ENCODE results near the gene SMG9. TPM values are rescaled to one million over a fixed set of nuclear protein-coding genes. Genes with fewer than 3 reads are reported as not detected.

SMG9 gene
- total and polyA plus RNA-seq, 2 of the 13 experiments (the other 11 are each of a cell fraction or from before 2014, with no cell fraction given), result 16.1 to 18.7 TPM

DNA sequence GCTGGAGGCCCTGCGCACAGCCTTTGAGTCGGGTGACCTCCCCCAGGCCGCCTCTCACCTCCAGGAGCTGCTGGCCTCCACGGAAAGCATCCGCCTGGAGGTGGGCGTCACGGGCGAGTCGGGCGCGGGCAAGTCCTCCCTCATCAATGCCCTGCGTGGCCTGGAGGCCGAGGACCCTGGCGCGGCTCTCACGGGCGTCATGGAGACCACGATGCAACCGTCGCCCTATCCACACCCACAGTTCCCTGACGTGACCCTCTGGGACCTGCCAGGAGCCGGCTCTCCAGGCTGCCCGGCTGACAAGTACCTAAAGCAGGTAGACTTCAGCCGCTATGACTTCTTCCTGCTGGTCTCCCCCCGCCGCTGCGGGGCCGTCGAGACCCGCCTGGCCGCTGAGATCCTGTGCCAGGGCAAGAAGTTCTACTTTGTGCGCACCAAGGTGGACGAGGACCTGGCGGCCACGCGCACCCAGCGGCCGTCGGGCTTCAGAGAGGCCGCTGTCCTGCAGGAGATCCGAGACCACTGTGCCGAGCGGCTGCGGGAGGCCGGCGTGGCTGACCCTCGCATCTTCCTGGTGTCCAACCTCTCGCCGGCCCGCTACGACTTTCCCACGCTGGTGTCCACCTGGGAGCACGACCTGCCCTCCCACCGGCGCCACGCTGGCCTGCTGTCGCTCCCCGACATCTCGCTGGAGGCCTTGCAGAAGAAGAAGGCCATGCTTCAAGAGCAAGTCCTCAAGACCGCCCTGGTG lies 36.0 kb downstream of the SMG9 start (continued):
- TF ChIP-seq, protein P1, sequence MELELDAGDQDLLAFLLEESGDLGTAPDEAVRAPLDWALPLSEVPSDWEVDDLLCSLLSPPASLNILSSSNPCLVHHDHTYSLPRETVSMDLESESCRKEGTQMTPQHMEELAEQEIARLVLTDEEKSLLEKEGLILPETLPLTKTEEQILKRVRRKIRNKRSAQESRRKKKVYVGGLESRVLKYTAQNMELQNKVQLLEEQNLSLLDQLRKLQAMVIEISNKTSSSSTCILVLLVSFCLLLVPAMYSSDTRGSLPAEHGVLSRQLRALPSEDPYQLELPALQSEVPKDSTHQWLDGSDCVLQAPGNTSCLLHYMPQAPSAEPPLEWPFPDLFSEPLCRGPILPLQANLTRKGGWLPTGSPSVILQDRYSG (CRISPR knock-in tag; IDR thresholded peaks at IDR 0.05), result no peak
- no peak for TF ChIP-seq KDM5B (CRISPR knock-in tag; IDR thresholded peaks at IDR 0.05; ENCODE audit: borderline replicate concordance)
- TF ChIP-seq, protein P2, sequence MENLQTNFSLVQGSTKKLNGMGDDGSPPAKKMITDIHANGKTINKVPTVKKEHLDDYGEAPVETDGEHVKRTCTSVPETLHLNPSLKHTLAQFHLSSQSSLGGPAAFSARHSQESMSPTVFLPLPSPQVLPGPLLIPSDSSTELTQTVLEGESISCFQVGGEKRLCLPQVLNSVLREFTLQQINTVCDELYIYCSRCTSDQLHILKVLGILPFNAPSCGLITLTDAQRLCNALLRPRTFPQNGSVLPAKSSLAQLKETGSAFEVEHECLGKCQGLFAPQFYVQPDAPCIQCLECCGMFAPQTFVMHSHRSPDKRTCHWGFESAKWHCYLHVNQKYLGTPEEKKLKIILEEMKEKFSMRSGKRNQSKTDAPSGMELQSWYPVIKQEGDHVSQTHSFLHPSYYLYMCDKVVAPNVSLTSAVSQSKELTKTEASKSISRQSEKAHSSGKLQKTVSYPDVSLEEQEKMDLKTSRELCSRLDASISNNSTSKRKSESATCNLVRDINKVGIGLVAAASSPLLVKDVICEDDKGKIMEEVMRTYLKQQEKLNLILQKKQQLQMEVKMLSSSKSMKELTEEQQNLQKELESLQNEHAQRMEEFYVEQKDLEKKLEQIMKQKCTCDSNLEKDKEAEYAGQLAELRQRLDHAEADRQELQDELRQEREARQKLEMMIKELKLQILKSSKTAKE (CRISPR knock-in tag; IDR thresholded peaks at IDR 0.05; ENCODE audit: borderline replicate concordance), result no peak
- no peak for TF ChIP-seq KLF9 (CRISPR knock-in tag; IDR thresholded peaks at IDR 0.05; ENCODE audit: low read depth)
- TF ChIP-seq ZNF629 (CRISPR knock-in tag; conservative IDR thresholded peaks at IDR 0.05), result no peak
- TF ChIP-seq, protein P3, sequence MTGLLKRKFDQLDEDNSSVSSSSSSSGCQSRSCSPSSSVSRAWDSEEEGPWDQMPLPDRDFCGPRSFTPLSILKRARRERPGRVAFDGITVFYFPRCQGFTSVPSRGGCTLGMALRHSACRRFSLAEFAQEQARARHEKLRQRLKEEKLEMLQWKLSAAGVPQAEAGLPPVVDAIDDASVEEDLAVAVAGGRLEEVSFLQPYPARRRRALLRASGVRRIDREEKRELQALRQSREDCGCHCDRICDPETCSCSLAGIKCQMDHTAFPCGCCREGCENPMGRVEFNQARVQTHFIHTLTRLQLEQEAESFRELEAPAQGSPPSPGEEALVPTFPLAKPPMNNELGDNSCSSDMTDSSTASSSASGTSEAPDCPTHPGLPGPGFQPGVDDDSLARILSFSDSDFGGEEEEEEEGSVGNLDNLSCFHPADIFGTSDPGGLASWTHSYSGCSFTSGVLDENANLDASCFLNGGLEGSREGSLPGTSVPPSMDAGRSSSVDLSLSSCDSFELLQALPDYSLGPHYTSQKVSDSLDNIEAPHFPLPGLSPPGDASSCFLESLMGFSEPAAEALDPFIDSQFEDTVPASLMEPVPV (CRISPR knock-in tag; IDR thresholded peaks at IDR 0.05), result no peak
- no peak for TF ChIP-seq KDM2A (CRISPR knock-in tag; IDR thresholded peaks at IDR 0.05; ENCODE audit: borderline replicate concordance, low read depth)
- TF ChIP-seq, protein P4, sequence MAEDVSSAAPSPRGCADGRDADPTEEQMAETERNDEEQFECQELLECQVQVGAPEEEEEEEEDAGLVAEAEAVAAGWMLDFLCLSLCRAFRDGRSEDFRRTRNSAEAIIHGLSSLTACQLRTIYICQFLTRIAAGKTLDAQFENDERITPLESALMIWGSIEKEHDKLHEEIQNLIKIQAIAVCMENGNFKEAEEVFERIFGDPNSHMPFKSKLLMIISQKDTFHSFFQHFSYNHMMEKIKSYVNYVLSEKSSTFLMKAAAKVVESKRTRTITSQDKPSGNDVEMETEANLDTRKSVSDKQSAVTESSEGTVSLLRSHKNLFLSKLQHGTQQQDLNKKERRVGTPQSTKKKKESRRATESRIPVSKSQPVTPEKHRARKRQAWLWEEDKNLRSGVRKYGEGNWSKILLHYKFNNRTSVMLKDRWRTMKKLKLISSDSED (CRISPR knock-in tag; IDR thresholded peaks at IDR 0.05), result no peak
- no peak for TF ChIP-seq GATA4 (IDR thresholded peaks at IDR 0.05; ENCODE audit: borderline replicate concordance, low read depth)
- no peak for TF ChIP-seq HDAC6 (IDR thresholded peaks at IDR 0.05; ENCODE audit: low read depth, low read length)
- TF ChIP-seq ZZZ3 (CRISPR knock-in tag; IDR thresholded peaks at IDR 0.05; ENCODE audit: borderline replicate concordance), result no peak
- no peak for TF ChIP-seq AGO2 (optimal IDR thresholded peaks at IDR 0.05; ENCODE audit: low read depth, low read length)

Data from HepG2 (cell line).